GM18517 (cell line): Measurements from ENCODE around the gene SLC2A10.

Source experiments
- ATAC-seq: cut with Tn5 transposase; IDR thresholded peaks from one replicate; pipeline ENCODE4 v1.9.1; 2021; ENCODE audit warnings: mild to moderate bottlenecking, moderate library complexity; ENCODE audit not compliant: unreplicated experiment

SLC2A10 gene

DNA sequence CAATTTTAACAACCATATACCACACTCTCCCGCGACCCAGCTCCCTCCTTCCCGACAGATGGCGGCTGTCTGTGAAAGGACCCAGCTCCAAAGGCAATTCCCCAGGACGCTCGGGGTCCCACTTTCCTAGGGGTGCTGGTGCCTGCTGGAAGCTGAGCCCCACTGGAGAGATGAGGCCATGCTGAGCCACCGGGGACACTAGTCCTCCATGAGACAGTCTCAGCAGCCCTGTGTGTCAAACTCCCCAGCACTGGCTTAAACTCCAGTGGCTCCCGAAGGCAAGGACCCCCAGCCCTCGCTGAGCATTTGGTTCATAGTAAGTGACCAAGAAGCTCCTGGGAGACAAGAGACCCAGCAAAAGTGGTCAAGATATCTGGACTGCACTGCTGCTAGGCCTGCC, 52.1 kb downstream of the SLC2A10 start:
- no peak for ATAC-seq

DNA sequence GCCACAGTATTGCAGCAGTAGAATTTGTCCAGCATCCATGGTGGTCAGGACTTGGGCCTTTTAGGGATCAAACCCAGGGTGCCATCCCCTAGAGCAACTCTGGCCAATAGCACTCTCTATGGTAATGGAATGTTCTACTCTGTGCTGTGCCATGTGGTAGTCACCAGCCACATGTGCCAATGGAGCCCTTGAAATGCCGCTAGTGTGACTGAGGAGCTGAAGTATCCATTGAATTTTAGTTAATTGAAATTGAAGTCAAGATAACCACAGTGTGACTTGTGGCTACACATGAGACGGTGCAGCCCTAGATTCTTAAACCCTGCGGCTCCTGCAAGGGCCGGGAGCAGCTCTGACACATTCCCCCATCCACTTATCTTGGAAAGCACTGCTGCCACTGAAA, 54.6 kb downstream of the SLC2A10 start:
- ATAC-seq, result no peak

DNA sequence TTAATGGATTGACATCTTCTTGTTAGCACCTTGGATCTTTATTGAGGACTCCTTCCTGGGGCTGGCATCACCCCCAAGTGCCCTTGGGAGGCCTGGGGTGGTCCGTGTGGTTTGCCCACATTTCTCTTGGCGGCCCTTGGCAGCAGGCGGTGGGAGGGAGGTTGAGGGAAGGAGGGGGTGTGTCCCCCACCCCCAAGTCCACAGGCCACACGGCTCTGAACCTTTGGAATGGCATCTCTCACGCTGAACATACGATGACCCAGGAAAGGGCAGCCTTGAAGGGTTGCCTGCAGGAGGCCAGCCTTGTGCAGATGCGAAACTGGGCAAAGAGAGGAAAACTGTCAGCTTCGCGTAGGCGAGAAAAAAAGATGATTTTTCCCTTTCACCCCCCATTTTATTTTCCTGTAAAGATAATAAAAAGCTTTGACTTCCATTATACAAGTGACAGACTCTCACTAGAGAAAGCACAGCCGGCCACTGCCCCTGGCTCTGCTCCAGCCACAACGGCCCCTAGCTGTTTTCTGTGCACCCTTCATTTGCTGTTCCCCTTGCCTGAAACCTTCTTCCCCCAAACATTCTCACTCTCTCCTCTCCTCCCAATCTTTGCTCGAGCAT, 56.2 kb downstream of the SLC2A10 start:
- ATAC-seq, result no peak

DNA sequence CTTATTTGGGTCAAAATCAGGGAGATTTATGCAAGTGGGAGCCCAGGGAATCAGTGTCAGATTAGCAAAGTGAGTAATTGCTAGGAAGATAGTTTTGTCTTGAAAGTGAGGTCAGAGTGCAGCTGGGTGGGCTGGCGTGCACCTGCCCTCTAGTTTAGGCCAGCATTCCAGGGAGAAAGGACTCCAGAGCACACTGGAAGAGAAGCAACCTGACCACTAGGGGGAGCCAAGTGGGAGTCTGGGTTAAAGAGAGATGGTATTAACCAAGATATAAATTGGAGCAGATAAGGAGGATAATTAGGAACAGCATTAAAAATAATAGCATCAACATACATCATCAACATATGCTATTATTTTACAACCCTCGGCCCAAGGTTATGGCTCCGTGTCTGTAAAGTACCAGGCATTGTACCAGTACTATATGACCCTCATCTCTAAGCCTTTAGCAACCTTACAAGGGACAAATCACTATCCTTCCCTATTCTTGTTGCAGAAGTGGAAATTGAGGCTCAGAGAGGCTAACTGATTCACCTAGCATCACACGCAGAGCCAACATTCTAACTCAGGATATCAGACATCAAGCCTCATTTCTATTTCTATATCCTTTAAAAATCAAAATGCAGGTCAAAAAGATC, 57.8 kb downstream of the SLC2A10 start:
- no peak for ATAC-seq

DNA sequence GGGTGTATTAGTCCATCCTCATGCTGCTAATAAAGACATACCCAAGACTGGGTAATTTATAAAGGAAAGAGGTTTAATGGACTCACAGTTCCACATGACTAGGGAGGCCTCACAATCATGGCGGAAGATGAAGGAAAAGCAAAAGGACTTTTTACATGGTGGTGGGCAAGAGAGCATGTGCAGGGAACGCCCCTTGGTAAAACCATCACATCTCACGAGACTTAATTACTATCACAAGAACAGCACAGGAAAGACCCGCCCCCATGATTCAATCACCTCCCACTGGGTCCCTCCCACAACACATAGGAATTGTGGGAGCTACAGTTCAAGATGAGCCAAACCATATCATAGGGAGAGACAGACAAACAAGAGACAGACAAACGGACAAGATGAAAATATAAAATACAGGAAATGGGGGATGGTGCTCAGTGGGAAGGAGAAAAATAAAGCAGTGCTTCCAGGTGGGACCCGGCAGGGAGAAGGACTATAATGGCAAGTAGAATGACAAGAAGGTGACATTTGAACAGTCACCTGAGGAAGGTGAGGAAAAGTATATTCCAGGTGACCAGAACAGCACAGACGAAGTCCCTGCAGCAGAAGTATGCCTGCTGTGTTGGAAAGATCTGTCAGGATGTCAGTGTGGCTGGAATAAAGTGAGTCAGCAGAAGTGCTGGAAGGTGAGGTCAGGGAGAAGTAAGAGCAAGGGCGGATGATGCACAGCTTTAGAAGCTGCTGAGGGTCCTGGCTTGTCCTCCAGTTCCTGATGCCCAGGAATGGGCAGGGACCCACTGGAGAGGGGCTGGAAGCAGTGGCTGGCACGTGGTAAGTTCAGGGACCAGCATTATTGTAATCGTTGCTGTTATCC, 61.1 kb downstream of the SLC2A10 start:
- ATAC-seq, result no peak

DNA sequence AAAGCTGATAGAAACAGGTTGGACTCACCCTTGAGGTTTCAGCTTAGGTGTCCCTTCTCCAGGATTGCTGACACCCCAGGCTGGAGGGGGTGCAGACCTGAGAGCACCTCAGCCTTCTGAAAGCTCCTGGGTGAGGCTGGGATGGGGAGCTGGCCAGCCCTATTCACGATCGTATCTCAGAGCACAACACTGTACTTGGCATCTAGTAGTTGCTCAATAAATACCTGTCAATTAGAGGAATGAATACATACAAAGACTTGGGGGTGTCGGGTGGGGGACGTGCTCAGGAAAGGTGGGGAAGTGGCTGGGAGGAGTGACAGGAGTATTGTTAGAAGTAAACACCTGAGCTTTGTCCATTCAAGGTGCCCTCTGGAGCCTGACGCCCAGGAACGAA, 61.7 kb downstream of the SLC2A10 start:
- no peak for ATAC-seq

DNA sequence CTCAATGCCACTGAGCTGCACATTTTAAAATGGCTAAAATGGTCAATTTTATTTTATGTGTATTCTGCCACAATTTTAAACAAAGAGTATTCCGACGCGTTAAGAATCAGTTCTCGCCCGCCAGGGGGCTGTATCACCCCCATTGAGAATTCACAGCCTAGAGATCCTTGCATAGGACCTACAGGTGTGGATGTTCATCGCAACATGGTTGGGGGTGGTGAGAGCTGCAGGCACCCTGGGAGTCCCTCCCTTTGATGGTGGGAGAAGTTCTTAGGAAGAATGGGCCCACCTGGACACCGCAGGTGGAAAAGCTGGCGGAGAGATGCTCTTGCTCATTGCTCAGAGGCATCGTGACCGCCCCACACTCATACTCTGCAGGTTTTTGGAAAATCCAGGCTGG, 63.5 kb downstream of the SLC2A10 start:
- ATAC-seq, result no peak

DNA sequence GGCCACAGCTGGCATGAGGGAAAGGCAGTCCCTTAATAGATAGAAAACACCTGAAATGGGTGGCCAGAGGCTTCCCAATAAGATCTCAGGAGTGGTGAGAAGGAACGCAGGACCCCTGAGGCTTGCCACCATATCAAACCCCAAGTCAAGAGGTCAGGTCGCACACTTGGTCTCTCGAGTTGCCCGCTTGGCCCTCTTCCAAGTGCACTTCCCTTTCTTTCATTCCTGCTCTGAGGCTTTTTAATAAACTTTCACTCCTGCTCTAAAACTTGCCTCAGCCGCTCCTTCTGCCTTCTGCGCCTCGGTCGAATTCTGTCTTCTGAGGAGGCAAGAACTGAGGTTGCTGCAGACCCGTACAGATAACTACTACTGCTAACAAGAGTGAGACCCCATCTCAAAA, 64.2 kb downstream of the SLC2A10 start:
- ATAC-seq, result no peak

DNA sequence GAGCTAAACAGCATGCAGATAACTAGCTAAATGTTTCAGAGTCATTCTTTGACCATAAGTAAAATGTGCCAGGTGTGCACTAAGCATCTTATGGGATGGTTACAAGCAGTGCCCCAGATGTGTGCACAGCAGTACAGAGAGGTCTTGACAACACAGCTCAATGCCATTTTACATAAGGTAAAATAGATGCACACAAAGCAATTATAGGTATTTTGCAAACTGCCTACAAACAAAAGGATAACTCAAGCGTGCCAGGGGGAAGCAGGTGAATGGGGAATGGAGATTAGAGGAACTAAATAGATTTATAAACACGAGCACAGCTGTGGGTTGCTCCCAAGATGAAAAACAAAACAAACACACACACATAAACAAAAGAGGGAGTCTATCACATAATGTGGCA, 64.8 kb downstream of the SLC2A10 start:
- no peak for ATAC-seq

DNA sequence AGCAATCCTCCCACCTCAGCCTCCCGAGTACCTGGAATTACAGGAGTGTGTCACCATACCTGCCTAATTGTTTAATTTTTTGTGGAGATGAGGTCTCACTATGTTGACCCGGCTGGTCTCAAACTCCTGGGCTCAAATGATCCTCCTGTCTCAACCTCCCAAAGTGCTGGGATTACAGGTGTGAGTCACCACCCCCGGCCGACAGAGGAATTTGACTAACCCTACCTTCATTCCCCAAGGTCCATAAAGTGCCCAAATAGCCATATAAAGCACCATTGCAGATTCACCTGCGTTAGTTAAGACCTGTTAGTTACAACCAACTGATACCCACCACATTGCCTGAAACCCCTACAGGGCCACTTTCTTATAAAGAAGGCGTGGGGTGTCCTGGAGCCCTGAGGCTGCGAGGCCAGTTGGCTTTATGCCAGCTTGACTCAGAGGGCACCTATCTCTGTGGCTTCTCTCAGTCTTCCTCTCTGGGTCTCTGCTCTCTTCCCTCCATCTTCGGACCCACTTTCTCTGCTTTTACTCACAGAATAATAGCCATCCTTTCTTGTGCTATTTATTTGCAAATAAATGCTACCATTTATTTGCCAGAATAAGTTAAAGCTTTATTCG, 65.6 kb downstream of the SLC2A10 start:
- ATAC-seq, result no peak

DNA sequence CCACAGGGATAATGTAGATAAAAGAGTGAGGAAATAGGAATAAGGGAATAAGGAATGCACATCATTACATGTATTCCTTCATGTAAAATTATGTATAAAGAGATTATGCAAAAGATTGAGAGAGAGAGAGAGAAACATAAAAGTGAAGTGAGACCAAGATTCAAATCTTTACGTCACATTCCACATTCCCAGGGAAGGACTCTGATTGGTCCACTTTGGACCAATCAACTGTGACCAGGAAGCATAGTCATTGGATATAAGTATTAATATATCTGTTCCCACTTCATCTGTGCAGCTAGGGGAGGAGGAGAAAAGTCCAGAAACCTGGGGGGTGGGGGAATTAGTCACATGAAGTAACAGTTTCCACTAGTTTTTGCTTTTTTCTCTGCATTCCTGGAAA, 66.4 kb downstream of the SLC2A10 start:
- no peak for ATAC-seq

DNA sequence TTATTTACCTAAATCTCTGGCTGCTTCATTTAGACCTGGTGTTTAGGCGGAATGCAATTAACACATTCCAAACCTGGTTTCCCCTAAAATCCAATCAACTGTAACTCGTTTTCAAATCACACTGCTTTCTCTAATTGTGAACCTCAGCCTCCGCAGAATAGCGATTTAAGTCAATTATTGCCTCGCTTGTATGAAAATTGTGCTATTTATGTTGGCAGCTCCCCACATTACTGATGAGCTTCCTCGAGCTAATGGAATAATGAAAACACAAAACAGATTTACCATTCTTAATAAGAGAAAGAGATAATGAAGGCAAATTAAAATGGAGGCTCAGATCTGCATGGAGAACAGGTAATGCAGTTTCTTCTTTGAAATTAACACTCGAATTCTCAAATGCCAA, 67.9 kb downstream of the SLC2A10 start:
- no peak for ATAC-seq

DNA sequence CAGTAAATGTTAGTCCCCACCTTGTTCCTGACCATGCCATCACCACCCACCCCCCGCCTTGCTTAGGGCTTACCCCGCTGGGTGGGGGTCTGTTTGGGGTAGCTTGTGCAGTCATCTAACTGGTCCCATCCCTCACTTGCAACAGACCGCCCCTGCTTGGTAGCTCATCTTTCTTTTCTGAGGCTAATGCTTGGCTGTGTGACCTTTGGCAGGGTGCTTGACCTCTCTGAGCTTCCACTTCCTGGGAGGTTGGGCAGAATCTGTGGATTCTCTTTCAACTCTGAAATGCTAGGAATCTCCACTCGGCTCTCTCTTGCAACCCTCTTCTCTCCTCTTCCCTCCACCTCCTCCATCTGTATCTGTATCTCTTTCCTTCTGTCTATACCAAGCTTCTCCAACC, 70.4 kb downstream of the SLC2A10 start:
- no peak for ATAC-seq

DNA sequence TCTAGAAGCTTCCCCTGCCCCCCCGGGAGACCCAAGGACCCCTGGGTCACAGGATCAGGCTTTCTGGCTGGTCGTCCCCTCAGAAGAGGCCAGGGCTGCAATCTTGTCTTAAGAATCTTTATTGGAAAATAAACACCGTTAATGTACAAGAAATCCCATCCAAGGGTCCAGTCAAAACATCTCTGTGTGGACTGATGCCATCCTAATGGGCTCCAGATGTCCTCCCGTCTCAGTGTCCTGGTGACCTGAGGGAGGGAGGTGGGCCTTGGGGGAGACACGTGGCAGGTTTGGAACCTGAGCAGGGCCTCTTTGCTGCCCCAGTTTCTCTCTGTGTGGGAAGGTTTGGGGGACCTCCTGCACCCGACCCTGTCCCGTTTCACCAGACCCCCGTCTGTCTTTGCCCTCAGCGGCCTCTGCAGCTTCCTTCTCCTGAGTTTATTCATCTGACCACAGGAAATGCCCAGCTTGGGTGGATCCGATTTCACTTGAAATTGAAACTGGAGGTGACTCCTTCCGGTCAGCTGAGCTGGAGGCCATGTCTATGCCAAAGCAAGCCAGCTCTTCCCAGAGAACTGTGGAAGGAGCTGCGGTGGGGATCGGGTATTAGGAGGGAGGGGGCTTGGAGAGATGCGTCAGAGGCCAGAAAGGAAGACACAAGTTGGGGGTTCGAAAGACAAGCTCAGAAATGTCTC, 75.1 kb downstream of the SLC2A10 start:
- ATAC-seq, result no peak
